Measurements from ENCODE around the gene ZFYVE28. TPM values are rescaled to one million over a fixed set of nuclear protein-coding genes. Genes with fewer than 3 reads are reported as not detected.

The ZFYVE28 gene
- total RNA-seq, 1 donor = 10.5 TPM

DNA sequence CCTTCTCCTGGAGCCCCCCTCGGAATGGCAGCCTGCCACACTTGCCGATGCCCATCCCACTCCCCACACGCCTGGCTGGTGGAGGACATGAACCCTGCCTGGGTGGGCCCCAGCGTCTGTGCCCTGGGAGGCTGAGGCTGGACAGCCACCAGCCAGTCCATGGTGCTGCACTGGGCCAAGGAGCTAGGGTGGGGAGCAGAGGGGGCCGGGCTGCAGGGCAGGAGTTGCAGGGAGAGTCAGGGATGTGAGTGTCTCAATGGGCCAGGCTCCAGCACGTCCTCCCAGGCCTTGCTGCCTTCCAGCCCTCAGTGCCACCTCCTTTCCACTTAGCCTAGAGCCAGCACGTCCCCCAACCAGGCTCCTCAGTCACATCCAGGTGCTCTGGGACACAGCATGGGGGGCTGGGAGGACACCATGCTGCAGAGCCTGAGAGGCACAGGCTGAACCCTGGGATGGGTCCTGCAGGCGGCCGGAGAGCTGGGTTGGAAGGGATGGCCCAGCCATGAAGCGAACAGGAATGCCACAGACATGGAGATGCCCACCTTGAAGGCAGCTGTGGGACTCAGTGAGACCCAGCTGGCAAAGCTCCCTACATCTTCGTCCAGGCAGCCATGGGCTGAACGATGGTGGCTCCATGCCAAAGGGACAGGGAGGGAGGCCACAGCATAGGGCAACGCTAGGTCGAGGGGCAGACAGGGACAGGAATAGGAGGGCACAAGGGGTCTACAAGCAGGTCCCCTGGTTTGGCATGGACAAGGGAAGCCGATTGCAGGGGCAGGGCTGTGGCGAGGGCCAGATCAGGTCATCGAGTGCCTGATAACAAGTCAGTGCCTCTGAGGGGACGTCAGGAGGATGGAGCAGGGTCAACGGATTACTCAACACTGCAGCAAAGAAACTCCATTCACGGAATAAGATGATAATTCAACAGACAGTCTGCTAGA lies 126.5 kb downstream of the ZFYVE28 start:
- H3K4me2 ChIP-seq (ENCODE audit: insufficient read depth, low read length) = no peak overlapping the region
- no peaks in the 10 kb centered on the region for H3K9me3 ChIP-seq (ENCODE audit: low read depth, low read length)
- no peaks in the 10 kb centered on the region for H3K27me3 ChIP-seq (ENCODE audit: insufficient read depth, low read length)
- H3K27ac ChIP-seq (ENCODE audit: low read depth, low read length) = no peak overlapping the region
- no peaks in the 10 kb centered on the region for H4K20me1 ChIP-seq (ENCODE audit: insufficient read depth, low read length)
- H2AFZ ChIP-seq (ENCODE audit: low read length) = no peak overlapping the region
- peak; percentile 47 for DNase-seq (ENCODE audit: insufficient read length, low spot score, missing footprints)
- H3K79me2 ChIP-seq (ENCODE audit: insufficient read depth, low read length) = no peaks in the 10 kb centered on the region
- H3K4me3 ChIP-seq (ENCODE audit: insufficient read depth, low read length) = no peak overlapping the region
- TF ChIP-seq, protein P1, sequence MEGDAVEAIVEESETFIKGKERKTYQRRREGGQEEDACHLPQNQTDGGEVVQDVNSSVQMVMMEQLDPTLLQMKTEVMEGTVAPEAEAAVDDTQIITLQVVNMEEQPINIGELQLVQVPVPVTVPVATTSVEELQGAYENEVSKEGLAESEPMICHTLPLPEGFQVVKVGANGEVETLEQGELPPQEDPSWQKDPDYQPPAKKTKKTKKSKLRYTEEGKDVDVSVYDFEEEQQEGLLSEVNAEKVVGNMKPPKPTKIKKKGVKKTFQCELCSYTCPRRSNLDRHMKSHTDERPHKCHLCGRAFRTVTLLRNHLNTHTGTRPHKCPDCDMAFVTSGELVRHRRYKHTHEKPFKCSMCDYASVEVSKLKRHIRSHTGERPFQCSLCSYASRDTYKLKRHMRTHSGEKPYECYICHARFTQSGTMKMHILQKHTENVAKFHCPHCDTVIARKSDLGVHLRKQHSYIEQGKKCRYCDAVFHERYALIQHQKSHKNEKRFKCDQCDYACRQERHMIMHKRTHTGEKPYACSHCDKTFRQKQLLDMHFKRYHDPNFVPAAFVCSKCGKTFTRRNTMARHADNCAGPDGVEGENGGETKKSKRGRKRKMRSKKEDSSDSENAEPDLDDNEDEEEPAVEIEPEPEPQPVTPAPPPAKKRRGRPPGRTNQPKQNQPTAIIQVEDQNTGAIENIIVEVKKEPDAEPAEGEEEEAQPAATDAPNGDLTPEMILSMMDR (IDR thresholded peaks at IDR 0.05; ENCODE audit: extremely low read depth, low read depth, low read length) = no peak
- H3K4me1 ChIP-seq (ENCODE audit: insufficient read depth, low read length) = no peaks in the 10 kb centered on the region
- H3K36me3 ChIP-seq (ENCODE audit: insufficient read depth, low read length) = no peaks in the 10 kb centered on the region

DNA sequence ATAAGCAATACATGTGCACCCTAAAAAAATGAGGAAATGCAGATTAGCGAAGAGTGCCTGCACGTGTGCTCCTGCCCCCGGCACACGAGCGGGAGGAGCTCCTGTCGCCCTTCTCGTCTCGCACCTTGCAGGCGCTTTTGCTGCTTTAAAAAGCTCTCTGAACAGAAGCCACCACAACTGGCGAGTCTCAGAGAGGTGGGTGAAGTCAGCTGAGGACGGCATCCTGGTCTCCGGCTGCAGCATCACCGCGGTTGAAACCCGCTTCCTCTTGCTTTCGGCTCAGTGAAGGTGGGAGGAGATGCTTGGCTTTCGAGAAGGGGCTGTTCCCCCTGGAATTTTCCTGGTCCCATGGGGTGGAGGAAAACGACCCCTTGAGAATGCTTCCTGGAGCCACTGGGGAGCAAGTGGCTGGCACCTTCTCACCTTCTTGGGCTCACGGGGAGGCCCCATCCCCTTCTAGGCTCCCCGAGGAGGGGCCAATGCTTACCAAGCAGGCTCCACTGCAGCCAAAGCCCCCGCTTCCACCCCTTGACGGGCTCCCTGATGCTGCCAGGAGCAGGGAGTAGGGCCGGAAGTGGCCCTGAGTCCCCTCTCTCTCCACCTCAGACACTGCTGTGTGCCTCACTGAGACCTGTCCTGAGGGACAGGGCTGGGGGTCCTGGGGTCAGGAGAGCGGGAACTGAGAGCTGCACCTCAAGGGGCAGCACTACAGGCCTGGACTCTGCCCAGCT lies 127.3 kb downstream of the ZFYVE28 start:
- Histone ChIP-seq H3K4me1 (ENCODE audit: insufficient read depth, low read length) (no peaks in the 10 kb centered on the region), H3K27ac (ENCODE audit: low read depth, low read length) (no peak overlapping the region), H3K9me3 (ENCODE audit: low read depth, low read length) (no peaks in the 10 kb centered on the region), H3K4me3 (ENCODE audit: insufficient read depth, low read length) (no peak overlapping the region), H3K27me3 (ENCODE audit: insufficient read depth, low read length) (no peaks in the 10 kb centered on the region), H3K4me2 (ENCODE audit: insufficient read depth, low read length) (no peak overlapping the region), H3K36me3 (ENCODE audit: insufficient read depth, low read length) (no peaks in the 10 kb centered on the region), H3K79me2 (ENCODE audit: insufficient read depth, low read length) (no peaks in the 10 kb centered on the region), H4K20me1 (ENCODE audit: insufficient read depth, low read length) (no peaks in the 10 kb centered on the region), H2AFZ (ENCODE audit: low read length) (no peak overlapping the region)
- TF ChIP-seq, protein P1 (IDR thresholded peaks at IDR 0.05; ENCODE audit: extremely low read depth, low read depth, low read length) = no peak
- peak; percentile 56 for DNase-seq (ENCODE audit: insufficient read length, low spot score, missing footprints)

DNA sequence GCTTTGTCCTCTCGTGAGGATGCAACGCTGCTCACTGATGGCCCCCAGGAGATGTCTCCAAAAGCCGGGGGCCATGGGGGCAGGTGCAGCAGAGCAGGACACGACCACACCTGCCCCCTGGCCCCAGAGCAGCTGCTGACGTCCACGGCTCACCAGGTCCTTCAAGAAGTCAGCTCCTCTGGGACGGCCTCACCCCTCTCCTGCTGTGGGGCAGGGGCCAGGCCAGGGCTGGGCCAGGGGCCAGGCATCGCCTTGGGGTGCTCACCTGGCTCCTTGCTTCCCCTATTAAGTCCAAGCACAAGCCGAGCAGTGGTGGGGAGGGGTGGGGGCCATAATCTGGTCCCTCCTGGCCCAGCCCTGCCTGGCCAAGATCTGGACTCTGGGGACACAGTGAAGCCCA lies 128.0 kb downstream of the ZFYVE28 start:
- TF ChIP-seq, protein P1 (IDR thresholded peaks at IDR 0.05; ENCODE audit: extremely low read depth, low read depth, low read length) = no peak

DNA sequence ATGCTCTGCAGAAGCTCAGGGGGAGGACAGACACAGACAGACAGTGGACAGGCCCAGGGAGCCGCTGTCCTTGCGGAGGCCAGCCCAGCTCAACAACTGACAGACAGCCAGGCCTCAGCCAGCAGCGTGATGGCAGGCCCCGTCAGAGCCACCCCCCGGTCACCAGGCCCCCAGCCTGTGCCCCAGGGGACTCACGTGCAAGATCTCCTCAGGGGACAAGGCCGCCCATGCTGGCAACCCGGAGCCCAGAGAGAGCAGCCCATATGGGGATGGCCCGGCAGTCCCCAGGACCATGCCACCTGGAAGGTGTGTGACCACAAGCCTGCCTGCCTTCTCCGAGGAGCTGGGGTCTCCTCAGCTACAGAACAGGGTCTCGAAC lies 128.5 kb downstream of the ZFYVE28 start:
- no peaks in the 10 kb centered on the region for H3K27me3 ChIP-seq (ENCODE audit: insufficient read depth, low read length)
- no peaks in the 10 kb centered on the region for H4K20me1 ChIP-seq (ENCODE audit: insufficient read depth, low read length)
- H3K4me3 ChIP-seq (ENCODE audit: insufficient read depth, low read length) = no peak overlapping the region
- peak; percentile 36 for DNase-seq (ENCODE audit: insufficient read length, low spot score, missing footprints)
- no peaks in the 10 kb centered on the region for H3K36me3 ChIP-seq (ENCODE audit: insufficient read depth, low read length)
- no peaks in the 10 kb centered on the region for H3K9me3 ChIP-seq (ENCODE audit: low read depth, low read length)
- H3K79me2 ChIP-seq (ENCODE audit: insufficient read depth, low read length) = no peaks in the 10 kb centered on the region
- H3K27ac ChIP-seq (ENCODE audit: low read depth, low read length) = no peak overlapping the region
- no peak overlapping the region for H2AFZ ChIP-seq (ENCODE audit: low read length)
- TF ChIP-seq, protein P1 (IDR thresholded peaks at IDR 0.05; ENCODE audit: extremely low read depth, low read depth, low read length) = no peak
- no peak overlapping the region for H3K4me2 ChIP-seq (ENCODE audit: insufficient read depth, low read length)
- H3K4me1 ChIP-seq (ENCODE audit: insufficient read depth, low read length) = no peaks in the 10 kb centered on the region

More for the DNA sequence above, 128.0 kb downstream of the ZFYVE28 start:
- Histone ChIP-seq H3K9me3 (ENCODE audit: low read depth, low read length) (no peaks in the 10 kb centered on the region), H3K79me2 (ENCODE audit: insufficient read depth, low read length) (no peaks in the 10 kb centered on the region), H3K4me2 (ENCODE audit: insufficient read depth, low read length) (no peak overlapping the region), H3K27ac (ENCODE audit: low read depth, low read length) (no peak overlapping the region), H3K36me3 (ENCODE audit: insufficient read depth, low read length) (no peaks in the 10 kb centered on the region), H3K27me3 (ENCODE audit: insufficient read depth, low read length) (no peaks in the 10 kb centered on the region), H3K4me1 (ENCODE audit: insufficient read depth, low read length) (no peaks in the 10 kb centered on the region), H2AFZ (ENCODE audit: low read length) (no peak overlapping the region), H3K4me3 (ENCODE audit: insufficient read depth, low read length) (no peak overlapping the region), H4K20me1 (ENCODE audit: insufficient read depth, low read length) (no peaks in the 10 kb centered on the region)
- peak; percentile 29 for DNase-seq (ENCODE audit: insufficient read length, low spot score, missing footprints)

All from osteoblast (primary cell).